LHCN-M2 (cell line): Measurements from ENCODE around the gene HIGD2B. TPM values are rescaled to one million over a fixed set of nuclear protein-coding genes. Genes with fewer than 3 reads are reported as not detected.
A peak's percentile ranks its signal among the peaks of the same experiment; 100 is the strongest.
"Not testable (repeated sequence)": the region's sequence is repeated elsewhere in the genome, so short reads cannot be mapped to it uniquely, and the experiment has no call there.

Source experiments
- DNase-seq: peaks from one replicate; pipeline ENCODE4 v3.0.0-alpha.2; 2012; ENCODE audit warnings: low read depth
- polyA plus RNA-seq: library from polyadenylated mRNA; unstranded; fragments of >200 nt; gene quantifications from one replicate; pipeline ENCODE4 v1.2.1, GENCODE V29; 2012; ENCODE audit warnings: missing spikeins
- total RNA-seq: library from RNA; depleted of rRNA; stranded (reverse); fragments of >200 nt; gene quantifications from 2 replicates; pipeline ENCODE4 v1.2.3, GENCODE V29; 2014; rRNA removed

The HIGD2B gene, protein sequence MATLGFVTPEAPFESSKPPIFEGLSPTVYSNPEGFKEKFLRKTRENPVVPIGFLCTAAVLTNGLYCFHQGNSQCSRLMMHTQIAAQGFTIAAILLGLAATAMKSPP
- total RNA-seq, result not detected in 2 replicates
- 0.05 TPM for polyA plus RNA-seq

DNA sequence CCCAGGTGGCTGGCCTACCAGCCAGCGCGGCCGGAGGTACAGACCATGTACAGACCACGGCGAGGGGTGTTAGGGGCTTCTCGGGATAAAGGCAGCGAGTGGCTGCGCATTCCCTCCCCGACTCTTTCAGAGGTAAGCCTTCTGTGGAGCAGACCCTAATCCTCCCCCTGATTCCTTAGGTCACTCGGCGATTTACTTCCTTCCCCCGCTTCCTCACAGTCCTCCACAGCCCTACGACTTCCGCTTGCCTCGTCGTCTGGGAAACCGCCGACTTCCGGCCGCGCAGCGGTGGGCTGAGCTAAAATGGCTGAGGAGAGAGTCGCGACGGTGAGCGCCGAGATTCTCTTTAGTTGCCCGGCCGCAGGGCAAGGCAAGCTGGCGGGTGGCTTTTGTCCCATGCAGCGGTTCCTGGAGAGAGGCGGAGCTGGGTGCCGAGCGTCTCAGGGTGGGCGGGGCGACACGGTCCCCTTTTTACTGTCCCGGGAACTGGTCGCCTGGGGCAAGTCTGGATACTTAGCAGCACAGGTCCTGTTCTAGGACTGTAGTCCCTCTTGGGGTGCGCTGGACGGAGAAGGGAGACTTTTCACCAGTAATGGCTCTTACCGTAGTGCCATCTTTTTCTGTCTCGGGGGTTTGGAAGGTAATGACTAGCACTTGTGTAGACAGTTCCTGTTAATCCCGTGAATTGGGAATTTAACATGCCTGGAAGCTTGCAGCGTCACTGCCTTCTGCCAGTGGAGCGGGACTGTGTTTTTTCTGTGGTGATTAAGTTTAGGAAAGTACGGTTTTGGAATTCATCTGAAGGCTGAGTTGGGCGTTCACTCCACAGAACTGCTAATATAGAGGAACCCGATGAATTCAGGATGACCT, at the start of gene HIGD2B, which contains the start of gene BBS4:
HIGD2B (minus strand) TSS at position 258 of the 870 bp plus-strand sequence. CDS start 9,808 bp downstream, outside the sequence.
BBS4 (plus strand) TSS at position 283 of the 870 bp plus-strand sequence; CDS start at position 304, 21 bp downstream.
- peak; percentile 87 for DNase-seq

GRCh38 chr15:72735111-72735510, 49.1 kb upstream of the HIGD2B start:
- DNase-seq, result peak; percentile 34

- peak; percentile 65 for DNase-seq
Measured at GRCh38 chr15:72733941-72734738, 48.2 kb upstream of the HIGD2B start.

- DNase-seq, result no peak
Measured at GRCh38 chr15:72732516-72732915, 46.5 kb upstream of the HIGD2B start.

- no peak for DNase-seq
Measured at GRCh38 chr15:72732086-72732485, 46.1 kb upstream of the HIGD2B start.

GRCh38 chr15:72728821-72729220, 42.8 kb upstream of the HIGD2B start:
- no peak for DNase-seq

DNA sequence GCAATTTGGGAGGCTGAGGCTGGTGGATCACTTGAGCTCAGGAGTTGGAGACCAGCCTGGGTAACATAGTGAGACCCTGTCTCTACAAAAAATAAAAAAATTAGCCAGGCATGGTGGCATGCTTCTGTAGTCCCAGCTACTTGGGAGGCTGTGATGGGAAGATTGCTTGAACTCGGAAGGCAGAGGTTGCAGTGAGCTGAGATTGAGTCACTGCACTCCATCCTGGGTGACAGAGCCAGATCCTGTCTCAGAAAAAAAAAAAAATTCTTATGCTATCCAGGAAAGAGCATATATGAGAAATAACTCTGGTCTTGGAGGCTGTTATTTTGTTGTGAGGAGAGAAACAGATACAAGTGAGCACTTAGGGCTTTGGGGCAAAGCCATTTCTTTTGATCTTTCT, 42.3 kb upstream of the HIGD2B start:
- DNase-seq, result not testable (repeated sequence)

DNA sequence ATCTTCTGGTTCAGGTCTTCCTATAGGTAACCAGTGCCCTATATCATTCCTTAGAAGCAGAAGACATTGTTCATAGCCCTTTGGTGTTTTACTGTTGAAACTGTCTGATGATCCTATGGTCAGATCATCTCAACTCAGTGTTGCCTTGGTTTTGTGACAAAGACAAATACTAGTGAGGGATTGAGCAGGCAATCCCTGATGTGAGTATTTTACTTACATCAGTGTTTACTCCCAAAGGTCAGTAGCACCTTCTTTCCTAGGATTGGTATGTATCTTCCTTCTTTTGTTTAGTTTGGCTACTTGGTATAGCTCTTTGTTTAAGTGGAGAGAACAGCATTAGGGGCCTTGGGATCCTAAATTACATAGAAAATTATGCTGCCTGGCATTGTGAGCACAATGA, 41.2 kb upstream of the HIGD2B start:
- DNase-seq, result no peak

DNA sequence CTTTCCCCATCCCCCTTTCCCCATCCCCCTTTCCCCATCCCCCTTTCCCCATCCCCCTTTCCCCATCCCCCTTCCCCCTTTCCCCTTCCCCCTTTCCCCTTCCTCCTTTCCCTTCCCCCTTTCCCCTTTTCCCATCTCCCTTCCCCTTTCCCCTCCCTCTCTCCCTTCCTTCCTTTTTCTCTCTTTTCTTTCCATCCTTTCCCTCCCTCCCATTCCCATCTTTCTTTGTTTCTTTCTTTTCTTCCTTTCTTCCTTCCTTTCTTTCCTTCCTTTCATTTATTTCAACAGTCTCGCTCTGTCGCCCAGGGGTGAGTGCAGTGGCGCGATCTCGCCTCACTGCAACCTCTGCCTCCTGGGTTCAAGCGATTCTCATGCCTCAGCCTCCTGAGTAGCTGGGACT, 39.9 kb upstream of the HIGD2B start:
- DNase-seq, result not testable (repeated sequence)

- no peak for DNase-seq
Measured at GRCh38 chr15:72725446-72725845, 39.5 kb upstream of the HIGD2B start.

DNA sequence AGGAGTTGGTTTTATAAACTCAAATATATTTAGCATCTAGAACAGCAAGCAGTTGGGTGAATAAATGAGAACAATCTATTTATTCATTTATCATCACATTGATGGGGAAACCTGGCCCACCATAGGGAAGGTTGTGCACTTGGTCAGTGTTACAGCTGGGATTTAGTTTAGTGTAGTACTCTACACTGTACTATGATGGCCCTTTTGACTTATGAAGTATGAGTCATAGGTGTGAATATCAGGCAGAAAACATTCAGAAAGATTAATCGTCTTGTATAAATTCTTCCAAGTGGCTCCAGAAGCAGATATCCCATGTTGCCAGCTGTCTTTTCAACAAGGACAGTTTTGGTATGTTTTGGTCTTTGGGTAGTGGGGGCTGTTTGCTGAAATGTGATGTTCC, 38.0 kb upstream of the HIGD2B start:
- DNase-seq, result peak; percentile 34

DNA sequence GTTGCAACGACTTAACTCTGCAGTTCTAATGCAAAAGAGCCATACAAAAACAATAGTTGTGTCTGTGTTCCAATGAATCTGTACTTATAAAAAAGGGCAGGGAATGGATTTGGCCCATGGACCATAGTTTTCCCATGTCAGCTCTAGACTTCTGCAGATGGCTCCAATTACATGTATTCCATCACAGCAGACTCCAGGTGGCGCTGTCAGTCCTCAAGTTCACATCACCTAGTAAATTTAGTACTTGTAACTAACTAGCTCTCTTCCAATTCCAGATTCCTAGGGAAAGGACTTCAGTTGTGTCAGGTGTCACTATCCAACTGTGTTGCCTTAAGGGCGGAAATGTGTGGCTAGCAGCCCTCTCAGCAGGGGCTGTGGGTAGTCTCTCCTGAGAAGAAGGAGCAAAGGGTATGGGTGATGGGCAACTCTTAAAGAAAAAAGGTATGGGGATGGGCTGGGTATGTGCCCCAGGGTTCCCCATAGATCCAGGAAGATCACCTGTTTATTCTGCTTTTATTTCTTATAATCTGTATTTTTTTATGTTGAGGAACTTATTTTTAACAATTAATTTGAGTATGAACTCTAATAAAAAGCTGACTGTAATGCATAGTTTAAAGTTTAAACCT, 36.2 kb upstream of the HIGD2B start:
- DNase-seq, result peak; percentile 65

DNA sequence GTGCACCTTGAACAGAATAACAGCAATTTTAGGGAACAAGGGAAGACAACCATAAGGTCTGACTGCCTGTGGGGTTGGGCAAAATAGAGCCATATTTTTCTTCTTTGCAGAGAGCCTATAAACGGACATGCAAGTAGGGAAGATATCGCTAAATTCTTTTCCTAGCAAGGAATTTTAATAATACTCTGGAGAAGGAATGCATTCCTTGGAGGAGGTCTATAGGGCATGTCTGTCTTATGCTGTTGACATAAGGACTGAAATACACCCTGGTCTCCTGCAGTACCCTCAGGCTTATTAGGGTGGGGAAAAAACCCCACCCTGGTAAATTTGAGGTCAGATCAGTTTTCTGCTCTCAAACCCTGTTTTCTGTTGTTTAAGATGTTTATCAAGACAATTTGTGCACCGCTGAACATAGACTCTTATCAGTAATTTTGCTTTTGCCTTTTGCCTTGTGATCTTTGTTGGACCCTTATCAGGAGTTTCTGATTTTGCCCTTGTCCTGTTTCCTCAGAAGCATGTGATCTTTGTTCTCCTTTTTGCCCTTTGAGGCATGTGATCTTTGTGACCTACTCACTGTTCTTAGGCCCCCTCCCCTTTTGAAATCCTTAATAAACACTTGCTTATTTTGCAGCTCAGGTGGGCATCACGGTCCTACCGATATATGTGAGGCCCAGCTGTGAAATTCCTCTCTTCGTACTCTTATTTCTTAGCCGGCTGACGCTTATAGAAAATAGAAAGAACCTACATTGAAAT, 22.7 kb upstream of the HIGD2B start:
- DNase-seq, result not testable (repeated sequence)

DNA sequence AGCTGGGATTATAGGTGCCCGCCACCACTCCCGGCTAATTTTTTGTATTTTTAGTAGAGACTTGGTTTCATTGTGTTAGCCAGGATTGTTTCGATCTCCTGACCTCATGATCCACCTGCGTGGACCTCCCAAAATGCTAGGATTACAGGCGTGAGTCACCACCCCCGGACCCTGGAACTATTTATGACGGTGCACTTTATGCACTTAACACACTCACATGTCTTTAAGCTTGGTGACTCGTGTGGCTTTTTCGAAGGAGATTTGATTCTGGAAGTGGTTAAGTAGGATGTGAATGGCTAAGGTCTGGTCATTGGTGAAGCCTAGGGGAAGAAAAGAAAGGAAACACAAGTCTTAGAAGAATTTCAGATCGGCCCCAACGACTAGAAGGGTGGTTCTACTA, 20.3 kb upstream of the HIGD2B start:
- peak; percentile 69 for DNase-seq

DNA sequence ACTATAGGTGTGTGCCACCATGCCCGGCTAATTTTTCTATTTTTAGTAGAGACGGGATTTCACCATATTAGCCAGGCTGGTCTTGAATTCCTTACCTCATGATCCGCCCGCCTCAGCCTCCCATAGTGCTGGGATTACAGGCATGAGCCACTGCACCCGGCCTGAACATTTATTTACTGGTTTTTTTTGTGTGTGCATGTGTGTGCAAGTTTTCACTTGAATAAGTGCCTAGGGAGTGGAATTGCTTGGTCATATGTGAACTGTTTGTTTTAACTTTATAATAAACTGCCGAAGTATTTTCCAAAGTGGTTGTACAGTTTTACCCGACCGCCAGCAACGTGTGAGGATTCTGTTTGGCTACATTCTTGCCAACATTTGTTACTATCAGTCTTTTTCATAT, 14.1 kb upstream of the HIGD2B start:
- no peak for DNase-seq

GRCh38 chr15:72698938-72699337, 13.0 kb upstream of the HIGD2B start:
- no peak for DNase-seq

- no peak for DNase-seq
Measured at GRCh38 chr15:72690938-72691337, 5.0 kb upstream of the HIGD2B start.

- DNase-seq, result no peak
Measured at GRCh38 chr15:72688697-72689096, 2.7 kb upstream of the HIGD2B start.

DNA sequence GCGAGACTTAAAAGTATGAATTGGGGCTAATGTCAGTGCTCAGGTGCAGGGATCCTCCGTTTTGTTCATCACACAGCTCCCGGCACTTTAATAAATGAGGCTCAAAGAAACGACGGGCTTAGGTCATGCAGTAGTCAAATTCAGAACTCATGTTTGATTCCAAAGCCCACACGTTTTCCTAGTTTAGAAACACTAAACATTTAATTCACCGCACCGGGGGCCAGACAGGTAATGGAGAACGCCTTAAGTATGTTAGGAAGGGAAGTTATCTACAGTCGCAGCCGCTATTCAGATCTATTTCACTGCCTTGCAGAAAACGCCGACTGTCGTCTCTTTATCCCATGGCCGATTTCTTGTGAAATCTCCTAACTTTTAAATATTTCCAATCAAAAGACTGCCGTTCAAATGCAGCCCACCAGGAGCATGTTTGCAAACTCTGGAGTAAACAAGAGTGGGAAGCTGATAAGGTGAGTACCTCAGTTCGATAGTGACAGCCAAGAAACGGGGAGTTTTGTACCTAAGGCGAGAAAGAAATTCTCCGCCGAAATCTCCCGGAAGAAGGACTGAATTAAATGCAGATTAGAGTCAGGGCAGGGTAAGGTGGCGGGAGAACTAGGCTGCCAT, 569 bp downstream of the HIGD2B start:
- no peak for DNase-seq

DNA sequence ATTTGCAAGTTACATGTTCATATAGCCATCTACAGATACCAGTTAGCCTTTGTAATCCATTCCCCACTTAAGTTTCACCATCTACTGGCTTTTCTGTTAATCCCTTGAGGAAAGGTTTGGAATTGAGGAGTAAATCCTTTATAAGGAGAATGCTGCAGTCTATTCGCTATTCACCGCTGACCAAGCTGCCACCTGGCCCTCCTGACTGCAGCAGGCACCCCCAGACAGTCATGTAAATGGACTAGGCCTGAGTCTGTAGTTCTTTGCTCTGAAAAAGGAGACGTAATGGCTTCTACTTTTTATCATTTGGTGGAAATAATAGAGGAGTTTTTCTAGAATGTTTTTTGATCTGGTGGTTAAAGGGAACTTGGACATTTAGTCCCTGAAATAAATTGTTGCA, 3.2 kb downstream of the HIGD2B start:
- DNase-seq, result no peak
